ENCODE results near the gene INAFM1.

The INAFM1 gene

DNA sequence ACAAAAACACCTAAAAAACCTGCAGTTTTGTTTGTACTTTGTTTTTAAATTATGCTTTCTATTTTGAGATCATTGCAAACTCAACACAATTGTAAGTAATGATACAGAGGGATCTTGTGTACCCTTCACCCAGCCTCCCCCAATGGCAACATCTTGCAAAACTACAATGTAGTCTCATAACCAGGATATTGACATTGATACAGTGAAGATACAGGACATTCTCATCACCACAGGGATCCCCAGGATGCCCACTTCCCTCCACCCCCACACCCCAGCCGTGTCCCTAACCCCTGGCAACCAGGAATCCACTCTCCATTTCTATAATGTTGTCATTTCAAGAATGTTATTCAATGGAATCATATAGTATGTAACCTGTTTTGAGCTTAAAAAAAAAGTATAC, 46.9 kb downstream of the INAFM1 start:
- DNase-seq (ENCODE audit: low spot score in 2 of 2) (no peak), ATAC-seq (ENCODE audit: low read depth) (no peak)
- H3K9me3 Mint-ChIP-seq, result peaks cover 1% of the 10 kb centered on the region
- no peak overlapping the region for H3K4me3 Mint-ChIP-seq
- H3K27me3 Mint-ChIP-seq, result peaks cover 17% of the 10 kb centered on the region
- H3K36me3 Mint-ChIP-seq, result no peaks in the 10 kb centered on the region
- no peak overlapping the region for H3K27ac Mint-ChIP-seq
- peaks cover 2% of the 10 kb centered on the region for H3K4me1 Mint-ChIP-seq

DNA sequence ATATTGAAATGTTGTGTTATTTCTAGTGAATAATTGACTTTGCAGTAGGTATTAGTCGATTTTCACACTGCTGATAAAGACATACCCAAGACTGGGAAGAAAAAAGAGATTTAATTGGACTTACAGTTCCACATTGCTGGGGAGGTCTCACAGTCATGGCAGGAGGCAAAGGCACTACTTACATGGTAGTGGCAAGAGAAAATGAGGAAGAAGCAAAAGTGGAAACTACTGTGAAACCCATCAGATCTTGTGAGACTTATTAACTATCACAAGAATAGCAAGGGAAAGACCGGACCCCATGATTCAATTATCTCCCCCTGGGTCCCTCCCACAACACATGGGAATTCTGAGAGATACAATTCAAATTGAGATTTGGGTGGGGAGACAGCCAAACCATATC, 47.4 kb downstream of the INAFM1 start:
- Mint-ChIP-seq H3K4me3 (no peak overlapping the region), H3K36me3 (no peaks in the 10 kb centered on the region), H3K27me3 (peaks cover 17% of the 10 kb centered on the region), H3K9me3 (peaks cover 1% of the 10 kb centered on the region), H3K4me1 (peaks cover 2% of the 10 kb centered on the region), H3K27ac (no peak overlapping the region)
- no peak for ATAC-seq (ENCODE audit: low read depth)
- no peak for DNase-seq (ENCODE audit: low spot score in 2 of 2)

DNA sequence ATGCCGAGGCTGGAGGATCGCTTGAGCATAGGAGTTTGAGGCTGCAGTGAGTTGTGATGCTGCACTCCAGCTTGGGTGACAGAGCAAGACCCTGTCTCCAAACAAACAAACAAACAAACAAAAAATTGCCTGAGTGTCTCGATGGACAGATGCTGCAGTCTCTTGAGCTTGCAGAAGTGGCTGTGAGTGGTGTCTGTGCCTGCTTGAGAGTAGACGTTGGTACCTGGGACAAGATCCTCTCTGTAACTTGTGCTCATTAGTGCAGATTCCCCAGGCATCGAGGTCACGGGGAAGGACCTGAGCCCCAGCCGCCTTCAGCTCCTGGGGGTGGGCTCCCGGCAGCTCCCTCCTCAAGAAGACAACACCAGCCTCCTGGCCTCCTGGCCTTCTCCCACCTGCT, 48.7 kb downstream of the INAFM1 start:
- Mint-ChIP-seq H3K27me3 (peaks cover 17% of the 10 kb centered on the region), H3K4me3 (no peak overlapping the region), H3K27ac (no peak overlapping the region), H3K36me3 (no peaks in the 10 kb centered on the region), H3K4me1 (peaks cover 2% of the 10 kb centered on the region), H3K9me3 (peaks cover 1% of the 10 kb centered on the region)
- DNase-seq (ENCODE audit: low spot score in 2 of 2) (no peak), ATAC-seq (ENCODE audit: low read depth) (no peak)

DNA sequence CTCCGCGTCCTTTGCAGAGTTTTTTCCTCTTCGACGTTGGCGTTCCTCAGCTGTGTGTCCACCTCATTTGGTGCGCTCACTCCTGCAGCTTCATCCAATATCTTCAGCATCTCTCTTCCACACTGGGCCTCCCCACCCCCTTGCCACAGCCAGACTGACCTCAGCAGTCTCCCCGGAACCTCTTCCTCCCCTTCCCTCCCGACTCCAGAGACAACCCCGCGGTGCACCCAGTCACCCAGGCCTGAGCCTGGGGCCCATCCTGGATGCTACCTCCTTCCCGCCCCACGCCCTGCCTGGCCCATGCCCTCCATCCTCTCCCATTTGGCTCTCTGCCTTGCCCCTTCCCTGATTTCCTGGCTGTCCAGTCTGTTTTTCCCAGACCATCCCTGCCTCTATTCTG, 49.2 kb downstream of the INAFM1 start:
- Mint-ChIP-seq H3K36me3 (no peaks in the 10 kb centered on the region), H3K4me1 (peaks cover 2% of the 10 kb centered on the region), H3K9me3 (peaks cover 1% of the 10 kb centered on the region), H3K27ac (no peak overlapping the region), H3K4me3 (no peak overlapping the region), H3K27me3 (peaks cover 17% of the 10 kb centered on the region)
- ATAC-seq (ENCODE audit: low read depth) (no peak), DNase-seq (ENCODE audit: low spot score in 2 of 2) (no peak)

DNA sequence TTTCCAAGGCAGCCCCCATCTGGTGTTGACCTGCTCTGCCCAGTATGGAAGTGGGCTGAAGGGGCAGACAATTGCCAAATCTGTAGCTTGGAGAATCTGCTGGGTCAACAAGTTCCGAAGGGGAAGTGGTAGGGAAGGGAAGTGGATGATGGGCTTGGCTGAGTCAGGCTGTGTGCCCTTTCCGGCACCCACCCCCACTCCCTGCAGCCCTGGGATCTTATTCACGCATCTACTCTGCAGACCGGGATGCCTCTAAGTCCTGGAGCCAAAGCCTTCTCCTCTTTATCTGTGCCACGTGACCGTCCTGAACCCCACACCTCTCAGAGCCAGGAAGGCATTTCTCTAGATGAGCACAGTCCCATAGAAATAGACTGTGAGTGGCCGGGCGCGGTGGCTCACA, 49.8 kb downstream of the INAFM1 start:
- Mint-ChIP-seq H3K4me3 (no peak overlapping the region), H3K27ac (no peak overlapping the region), H3K4me1 (peaks cover 2% of the 10 kb centered on the region), H3K36me3 (no peaks in the 10 kb centered on the region), H3K27me3 (peaks cover 17% of the 10 kb centered on the region), H3K9me3 (peaks cover 1% of the 10 kb centered on the region)
- no peak for ATAC-seq (ENCODE audit: low read depth)
- no peak for DNase-seq (ENCODE audit: low spot score in 2 of 2)

Measured in memory B cell (primary cell).